ENCODE data around the gene C2orf68. TPM values are rescaled to one million over a fixed set of nuclear protein-coding genes. Genes with fewer than 3 reads are reported as not detected.
"Not testable (repeated sequence)": the region's sequence is repeated elsewhere in the genome, so short reads cannot be mapped to it uniquely, and the experiment has no call there.

The C2orf68 gene, protein sequence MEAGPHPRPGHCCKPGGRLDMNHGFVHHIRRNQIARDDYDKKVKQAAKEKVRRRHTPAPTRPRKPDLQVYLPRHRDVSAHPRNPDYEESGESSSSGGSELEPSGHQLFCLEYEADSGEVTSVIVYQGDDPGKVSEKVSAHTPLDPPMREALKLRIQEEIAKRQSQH
- 10 to 100 TPM; 36.3 to 39.1 TPM for total RNA-seq

- Mint-ChIP-seq H3K4me1 (ENCODE audit: low read depth) (peaks cover 29% of the 10 kb centered on the region), H3K4me3 (peak within 1 kb of the TSS; percentile 95), H3K36me3 (peaks cover 20% of the 10 kb centered on the region), H3K9me3 (no peaks in the 10 kb centered on the region), H3K27ac (peak within 1 kb of the TSS; percentile 91), H3K27me3 (no peaks in the 10 kb centered on the region)
- peak; percentile 94 for DNase-seq
- ChIA-PET POLR2A (interaction anchor here (0.6 to 2.9 kb wide), 10 partner anchors 9 to 193 kb away, joined by 3 to 12 read pairs (median 4); partner anchors contain the start of genes MAT2A, RNF181 and TMEM150A), CTCF (interaction anchor here (1.0 to 1.7 kb wide), 2 partner anchors 10 to 25 kb away, joined by 5 to 9 read pairs; partner anchors contain the start of gene TMEM150A)
- intact Hi-C loops (cut with micrococcal nuclease) = loop anchor here (1.0 to 10.0 kb wide), 4 partner anchors 9 to 833 kb away; partner anchors contain the start of genes KDM3A, RNF181 and VAMP5
Measured at GRCh38 chr2:85611705-85612587, at the start of gene C2orf68. C2orf68 (minus strand) TSS chr2:85612066; CDS start chr2:85611984, 82 bp downstream.

DNA sequence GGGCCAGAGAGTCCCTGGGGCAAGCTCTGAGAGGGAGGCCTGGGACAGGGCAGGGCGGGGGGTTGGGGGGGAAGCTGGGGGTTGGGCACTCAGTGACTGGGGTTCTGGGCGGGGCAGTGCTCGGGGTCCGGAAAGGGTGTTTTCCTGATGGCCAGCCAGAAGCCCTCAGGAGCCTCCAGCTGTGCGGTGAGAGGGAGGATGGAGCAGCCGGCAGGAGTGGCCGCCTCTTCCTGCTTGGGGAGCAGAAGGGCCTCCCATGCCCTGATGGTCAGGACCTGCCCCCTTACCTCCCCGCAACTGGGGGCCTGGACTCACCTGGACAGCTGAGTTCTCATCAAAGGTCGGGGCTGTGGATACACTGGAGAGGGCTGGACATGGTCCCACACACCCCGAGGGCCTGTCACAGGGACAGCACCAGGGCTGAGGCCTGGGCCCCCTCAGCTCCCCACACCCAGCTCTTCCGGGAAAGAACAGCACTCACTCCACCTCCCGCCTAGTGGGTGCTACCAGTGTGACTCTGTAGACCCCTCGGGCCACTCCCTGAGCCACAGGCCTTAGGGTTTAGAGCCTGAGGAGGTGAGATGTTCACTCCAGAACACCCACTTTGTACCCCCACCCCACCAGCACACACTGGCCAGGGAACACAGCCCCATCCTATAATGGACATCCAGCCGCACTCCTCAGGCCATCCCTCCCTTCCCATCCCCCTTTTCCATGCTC lies 49.4 kb upstream of the C2orf68 start:
- no peak overlapping the region for H3K27ac Mint-ChIP-seq
- H3K9me3 Mint-ChIP-seq = no peaks in the 10 kb centered on the region
- H3K4me1 Mint-ChIP-seq (ENCODE audit: low read depth) = no peaks in the 10 kb centered on the region
- peaks cover 5% of the 10 kb centered on the region for H3K36me3 Mint-ChIP-seq
- POLR2A ChIA-PET = no interaction called here
- intact Hi-C loops (cut with micrococcal nuclease) = no loop called here
- H3K4me3 Mint-ChIP-seq = no peak overlapping the region
- no peak for DNase-seq
- no peaks in the 10 kb centered on the region for H3K27me3 Mint-ChIP-seq
- CTCF ChIA-PET = interaction anchor here (0.8 to 1.2 kb wide), 3 partner anchors 24 to 48 kb away, joined by 3 to 5 read pairs (median 4); no protein-coding TSS in a partner anchor

- Mint-ChIP-seq H3K4me3 (no peak overlapping the region), H3K4me1 (ENCODE audit: low read depth) (no peaks in the 10 kb centered on the region), H3K36me3 (peaks cover 5% of the 10 kb centered on the region), H3K27me3 (no peaks in the 10 kb centered on the region), H3K27ac (no peak overlapping the region), H3K9me3 (no peaks in the 10 kb centered on the region)
- DNase-seq = no peak
- intact Hi-C loops (cut with micrococcal nuclease) = no loop called here
- ChIA-PET POLR2A (no interaction called here), CTCF (interaction anchor here (0.8 to 1.6 kb wide), 5 partner anchors 23 to 153 kb away, joined by 3 to 5 read pairs (median 4); no protein-coding TSS in a partner anchor)
Measured at GRCh38 chr2:85660725-85661124, 48.9 kb upstream of the C2orf68 start.

- DNase-seq; H3K36me3 Mint-ChIP-seq; intact Hi-C loops (cut with micrococcal nuclease); H3K4me3 Mint-ChIP-seq; H3K4me1 Mint-ChIP-seq (ENCODE audit: low read depth); H3K27me3 Mint-ChIP-seq; H3K9me3 Mint-ChIP-seq; H3K27ac Mint-ChIP-seq; POLR2A ChIA-PET: not testable (repeated sequence)
- CTCF ChIA-PET = interaction anchor here (1.2 to 1.6 kb wide), 4 partner anchors 16 to 153 kb away, joined by 3 to 5 read pairs (median 4); no protein-coding TSS in a partner anchor
Measured at GRCh38 chr2:85660301-85660700, 48.4 kb upstream of the C2orf68 start.

- Mint-ChIP-seq H3K27me3 (no peaks in the 10 kb centered on the region), H3K4me3 (no peak overlapping the region), H3K9me3 (no peaks in the 10 kb centered on the region), H3K36me3 (peaks cover 5% of the 10 kb centered on the region), H3K4me1 (ENCODE audit: low read depth) (no peaks in the 10 kb centered on the region), H3K27ac (no peak overlapping the region)
- no peak for DNase-seq
- ChIA-PET CTCF (interaction anchor here (1.4 to 3.2 kb wide), 4 partner anchors 17 to 154 kb away, joined by 3 to 25 read pairs (median 4); no protein-coding TSS in a partner anchor), POLR2A (no interaction called here)
- intact Hi-C loops (cut with micrococcal nuclease) = no loop called here
Measured at GRCh38 chr2:85659324-85659981, 47.6 kb upstream of the C2orf68 start.

GRCh38 chr2:85657399-85657798 lies 45.5 kb upstream of the C2orf68 start:
- CTCF ChIA-PET = interaction anchor here (3.2 kb wide), 1 partner anchor 21 kb away, joined by 25 read pairs; no protein-coding TSS in a partner anchor
- H3K9me3 Mint-ChIP-seq; H3K27ac Mint-ChIP-seq; POLR2A ChIA-PET; DNase-seq; H3K27me3 Mint-ChIP-seq; intact Hi-C loops (cut with micrococcal nuclease); H3K4me3 Mint-ChIP-seq; H3K4me1 Mint-ChIP-seq (ENCODE audit: low read depth); H3K36me3 Mint-ChIP-seq: not testable (repeated sequence)

GRCh38 chr2:85656468-85656867 lies 44.6 kb upstream of the C2orf68 start:
- H3K4me3 Mint-ChIP-seq = no peak overlapping the region
- peaks cover 9% of the 10 kb centered on the region for H3K36me3 Mint-ChIP-seq
- no peak overlapping the region for H3K27ac Mint-ChIP-seq
- peaks cover 2% of the 10 kb centered on the region for H3K4me1 Mint-ChIP-seq (ENCODE audit: low read depth)
- no peaks in the 10 kb centered on the region for H3K27me3 Mint-ChIP-seq
- CTCF ChIA-PET = interaction anchor here (0.7 kb wide), 1 partner anchor 19 kb away, joined by 3 read pairs; no protein-coding TSS in a partner anchor
- POLR2A ChIA-PET = interaction anchor here (0.6 kb wide), 1 partner anchor 238 kb away, joined by 3 read pairs; no protein-coding TSS in a partner anchor
- intact Hi-C loops (cut with micrococcal nuclease) = no loop called here
- no peaks in the 10 kb centered on the region for H3K9me3 Mint-ChIP-seq
- DNase-seq = no peak

- no peak for DNase-seq
- ChIA-PET CTCF (interaction anchor here (0.7 kb wide), 1 partner anchor 18 kb away, joined by 3 read pairs; no protein-coding TSS in a partner anchor), POLR2A (interaction anchor here (0.6 kb wide), 2 partner anchors 20 to 237 kb away, joined by 3 to 7 read pairs; no protein-coding TSS in a partner anchor)
- Mint-ChIP-seq H3K36me3 (peaks cover 14% of the 10 kb centered on the region), H3K27me3 (no peaks in the 10 kb centered on the region), H3K4me3 (no peak overlapping the region), H3K27ac (no peak overlapping the region), H3K9me3 (no peaks in the 10 kb centered on the region), H3K4me1 (ENCODE audit: low read depth) (peaks cover 2% of the 10 kb centered on the region)
- intact Hi-C loops (cut with micrococcal nuclease) = no loop called here
Measured at GRCh38 chr2:85655961-85656417, 44.1 kb upstream of the C2orf68 start.

GRCh38 chr2:85653996-85654395 lies 42.1 kb upstream of the C2orf68 start:
- H3K36me3 Mint-ChIP-seq = peaks cover 23% of the 10 kb centered on the region
- ChIA-PET CTCF (interaction anchor here (0.7 to 2.9 kb wide), 2 partner anchors 10 to 17 kb away, joined by 3 to 20 read pairs; no protein-coding TSS in a partner anchor), POLR2A (no interaction called here)
- no peaks in the 10 kb centered on the region for H3K27me3 Mint-ChIP-seq
- no peaks in the 10 kb centered on the region for H3K9me3 Mint-ChIP-seq
- no peak overlapping the region for H3K4me3 Mint-ChIP-seq
- H3K4me1 Mint-ChIP-seq (ENCODE audit: low read depth) = peaks cover 2% of the 10 kb centered on the region
- no peak overlapping the region for H3K27ac Mint-ChIP-seq
- DNase-seq = no peak
- intact Hi-C loops (cut with micrococcal nuclease) = no loop called here

GRCh38 chr2:85652056-85652455 lies 40.2 kb upstream of the C2orf68 start:
- H3K27me3 Mint-ChIP-seq = no peaks in the 10 kb centered on the region
- intact Hi-C loops (cut with micrococcal nuclease) = no loop called here
- H3K36me3 Mint-ChIP-seq = peaks cover 35% of the 10 kb centered on the region
- no peaks in the 10 kb centered on the region for H3K9me3 Mint-ChIP-seq
- ChIA-PET POLR2A (no interaction called here), CTCF (interaction anchor here (2.9 kb wide), 1 partner anchor 15 kb away, joined by 20 read pairs; no protein-coding TSS in a partner anchor)
- H3K4me3 Mint-ChIP-seq = no peak overlapping the region
- DNase-seq = no peak
- H3K4me1 Mint-ChIP-seq (ENCODE audit: low read depth) = peaks cover 2% of the 10 kb centered on the region
- H3K27ac Mint-ChIP-seq = peak overlapping the region; percentile 34

DNA sequence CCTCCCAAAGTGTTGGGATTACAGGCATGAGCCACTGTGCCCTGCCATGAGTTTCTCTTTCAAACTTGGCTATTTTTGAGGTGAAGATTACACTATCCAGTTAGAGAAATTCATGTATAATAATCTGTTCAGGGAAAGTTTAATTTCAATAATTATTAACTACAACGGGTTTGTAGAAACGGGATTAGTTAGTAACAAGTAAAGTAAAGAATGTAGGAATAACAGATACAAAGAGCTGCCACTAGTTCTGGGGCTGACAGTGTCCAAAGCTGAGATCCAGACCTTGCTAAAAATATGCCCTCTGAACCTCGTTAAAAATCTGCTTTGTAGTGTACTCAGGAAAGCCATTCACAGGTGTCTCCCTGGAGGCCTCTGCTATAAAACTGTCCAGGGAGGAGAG lies 39.2 kb upstream of the C2orf68 start:
- CTCF ChIA-PET = interaction anchor here (0.6 to 1.0 kb wide), 2 partner anchors 14 to 63 kb away, joined by 3 to 5 read pairs; no protein-coding TSS in a partner anchor
- no peaks in the 10 kb centered on the region for H3K27me3 Mint-ChIP-seq
- DNase-seq = no peak
- peaks cover 2% of the 10 kb centered on the region for H3K4me1 Mint-ChIP-seq (ENCODE audit: low read depth)
- POLR2A ChIA-PET = no interaction called here
- intact Hi-C loops (cut with micrococcal nuclease) = no loop called here
- no peak overlapping the region for H3K4me3 Mint-ChIP-seq
- peaks cover 41% of the 10 kb centered on the region for H3K36me3 Mint-ChIP-seq
- H3K27ac Mint-ChIP-seq = no peak overlapping the region
- no peaks in the 10 kb centered on the region for H3K9me3 Mint-ChIP-seq

Data from activated CD4-positive, alpha-beta memory T cell treated with anti-CD3 and anti-CD28 coated beads for 36 hours (primary cell).